ENCODE results near the gene PTPN22. TPM values are rescaled to one million over a fixed set of nuclear protein-coding genes. Genes with fewer than 3 reads are reported as not detected.

Gene PTPN22
- total RNA-seq, 2 experiments from 2014 or later, result 28.3 to 30.2 TPM

DNA sequence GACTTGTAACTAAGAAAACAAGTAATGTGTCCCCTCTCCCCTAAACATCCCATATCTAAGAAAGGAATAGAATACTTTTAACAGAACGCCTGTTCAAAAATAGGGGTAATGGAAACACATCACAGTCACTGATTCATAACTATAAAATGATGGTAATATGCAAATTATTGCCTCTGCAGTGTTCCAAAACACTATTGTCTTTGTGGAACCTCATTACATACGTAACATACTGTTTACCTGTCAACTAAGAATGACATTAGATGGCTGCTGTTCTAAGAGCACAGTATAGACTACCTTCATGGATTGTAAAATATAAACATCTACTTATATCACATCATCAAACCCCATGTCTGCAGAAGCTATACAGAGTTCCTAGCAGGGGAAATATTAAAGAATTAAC, 19.3 kb upstream of the PTPN22 start:
- H3K27me3 ChIP-seq (ENCODE audit: control insufficient read depth in 1 of 2, insufficient read depth in 2 of 2, low read length in 2 of 2), result no peaks in the 10 kb centered on the region
- H3K27ac ChIP-seq (ENCODE audit: low read depth in 1 of 2, low read length in 2 of 2), result no peak overlapping the region
- TF ChIP-seq, protein P1, sequence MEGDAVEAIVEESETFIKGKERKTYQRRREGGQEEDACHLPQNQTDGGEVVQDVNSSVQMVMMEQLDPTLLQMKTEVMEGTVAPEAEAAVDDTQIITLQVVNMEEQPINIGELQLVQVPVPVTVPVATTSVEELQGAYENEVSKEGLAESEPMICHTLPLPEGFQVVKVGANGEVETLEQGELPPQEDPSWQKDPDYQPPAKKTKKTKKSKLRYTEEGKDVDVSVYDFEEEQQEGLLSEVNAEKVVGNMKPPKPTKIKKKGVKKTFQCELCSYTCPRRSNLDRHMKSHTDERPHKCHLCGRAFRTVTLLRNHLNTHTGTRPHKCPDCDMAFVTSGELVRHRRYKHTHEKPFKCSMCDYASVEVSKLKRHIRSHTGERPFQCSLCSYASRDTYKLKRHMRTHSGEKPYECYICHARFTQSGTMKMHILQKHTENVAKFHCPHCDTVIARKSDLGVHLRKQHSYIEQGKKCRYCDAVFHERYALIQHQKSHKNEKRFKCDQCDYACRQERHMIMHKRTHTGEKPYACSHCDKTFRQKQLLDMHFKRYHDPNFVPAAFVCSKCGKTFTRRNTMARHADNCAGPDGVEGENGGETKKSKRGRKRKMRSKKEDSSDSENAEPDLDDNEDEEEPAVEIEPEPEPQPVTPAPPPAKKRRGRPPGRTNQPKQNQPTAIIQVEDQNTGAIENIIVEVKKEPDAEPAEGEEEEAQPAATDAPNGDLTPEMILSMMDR (IDR thresholded peaks at IDR 0.05), result no peak
- intact Hi-C loops (cut with DNase I, micrococcal nuclease), result no loop called here
- peaks cover 23% of the 10 kb centered on the region for H3K36me3 ChIP-seq (ENCODE audit: insufficient read depth, low read length)
- ChIA-PET CTCF (interaction anchor here (0.5 to 0.7 kb wide), 5 partner anchors 17 to 158 kb away, joined by 3 to 4 read pairs (median 3); no protein-coding TSS in a partner anchor), POLR2A (interaction anchor here (1.0 to 1.3 kb wide), 2 partner anchors 12 to 31 kb away, joined by 3 read pairs; no protein-coding TSS in a partner anchor)
- Mint-ChIP-seq H3K4me3 (no peak overlapping the region), H3K27ac (peak overlapping the region; percentile 9), H3K4me1 (ENCODE audit: low read depth) (peaks cover 16% of the 10 kb centered on the region), H3K36me3 (ENCODE audit: low read depth) (peaks cover 23% of the 10 kb centered on the region), H3K9me3 (no peaks in the 10 kb centered on the region), H3K27me3 (no peaks in the 10 kb centered on the region)
- no peak overlapping the region for H3K4me3 ChIP-seq (ENCODE audit: low read length)
- no peak for DNase-seq
- H3K9me3 ChIP-seq (ENCODE audit: control insufficient read depth in 1 of 2, insufficient read depth in 1 of 2, low read length in 2 of 2), result no peaks in the 10 kb centered on the region
- ATAC-seq (ENCODE audit: poor library complexity), result no peak
- peaks cover 10% of the 10 kb centered on the region for H3K4me1 ChIP-seq (ENCODE audit: insufficient read depth, low read length)

DNA sequence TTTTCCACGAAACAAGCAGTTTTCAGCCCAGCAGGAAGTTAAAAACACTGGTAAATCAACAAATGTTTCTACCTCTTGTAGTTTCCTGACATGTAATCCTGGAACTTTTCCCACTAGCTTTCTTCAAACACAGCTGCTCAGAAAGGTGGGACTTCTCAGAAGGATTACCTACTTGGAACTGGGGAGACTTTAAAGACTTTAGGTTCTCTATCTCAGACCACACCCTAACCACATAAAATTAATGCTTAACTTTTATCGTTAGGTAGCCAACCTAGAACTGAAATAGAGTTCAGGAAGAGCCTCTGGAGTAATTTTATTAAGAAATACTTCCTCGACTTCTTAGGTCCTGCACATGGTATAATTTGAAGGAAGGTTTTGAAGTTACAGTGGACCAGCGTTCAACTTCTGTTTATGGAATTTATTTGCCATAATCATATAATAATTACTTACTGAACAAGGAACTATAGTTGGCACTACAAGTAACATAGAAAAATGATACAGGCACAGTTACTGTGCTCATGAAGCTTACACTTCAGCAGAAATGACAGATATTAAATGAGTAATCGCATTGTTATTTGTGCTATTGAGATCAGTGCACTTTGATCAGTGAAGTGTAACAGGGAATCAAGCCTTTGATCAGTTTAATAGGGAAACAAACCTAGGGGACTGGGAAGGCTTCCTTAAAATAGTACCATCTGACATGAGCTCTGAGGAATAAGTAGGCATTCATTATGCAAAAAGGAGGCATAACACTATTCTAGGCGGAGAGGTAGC, 16.1 kb upstream of the PTPN22 start, which contains the start of gene BCL2L15:
Gene BCL2L15, minus strand, starts transcription at position 180 of the 774 bp plus-strand sequence. CDS start 206 bp downstream, outside the sequence.
- H3K4me1 Mint-ChIP-seq (ENCODE audit: low read depth), result peaks cover 16% of the 10 kb centered on the region
- ATAC-seq (ENCODE audit: poor library complexity) (no peak), DNase-seq (no peak)
- H3K4me3 Mint-ChIP-seq, result no peak within 1 kb of the TSS
- H3K27me3 Mint-ChIP-seq, result no peaks in the 10 kb centered on the region
- Histone ChIP-seq H3K4me1 (ENCODE audit: insufficient read depth, low read length) (peaks cover 10% of the 10 kb centered on the region), H3K36me3 (ENCODE audit: insufficient read depth, low read length) (no peaks in the 10 kb centered on the region), H3K9me3 (ENCODE audit: control insufficient read depth in 1 of 2, insufficient read depth in 1 of 2, low read length in 2 of 2) (no peaks in the 10 kb centered on the region), H3K27me3 (ENCODE audit: control insufficient read depth in 1 of 2, insufficient read depth in 2 of 2, low read length in 2 of 2) (no peaks in the 10 kb centered on the region), H3K4me3 (ENCODE audit: low read length) (no peak within 1 kb of the TSS), H3K27ac (ENCODE audit: low read depth in 1 of 2, low read length in 2 of 2) (no peak within 1 kb of the TSS)
- H3K9me3 Mint-ChIP-seq, result no peaks in the 10 kb centered on the region
- no peaks in the 10 kb centered on the region for H3K36me3 Mint-ChIP-seq (ENCODE audit: low read depth)
- CTCF ChIA-PET, result interaction anchor here (1.2 to 1.8 kb wide), 2 partner anchors 14 to 37 kb away, joined by 3 read pairs; no protein-coding TSS in a partner anchor
- H3K27ac Mint-ChIP-seq, result no peak within 1 kb of the TSS
- POLR2A ChIA-PET, result interaction anchor here (0.9 to 1.6 kb wide), 2 partner anchors 12 to 18 kb away, joined by 3 to 4 read pairs; no protein-coding TSS in a partner anchor
- intact Hi-C loops (cut with DNase I, micrococcal nuclease), result no loop called here
- TF ChIP-seq, protein P1 (IDR thresholded peaks at IDR 0.05), result no peak

DNA sequence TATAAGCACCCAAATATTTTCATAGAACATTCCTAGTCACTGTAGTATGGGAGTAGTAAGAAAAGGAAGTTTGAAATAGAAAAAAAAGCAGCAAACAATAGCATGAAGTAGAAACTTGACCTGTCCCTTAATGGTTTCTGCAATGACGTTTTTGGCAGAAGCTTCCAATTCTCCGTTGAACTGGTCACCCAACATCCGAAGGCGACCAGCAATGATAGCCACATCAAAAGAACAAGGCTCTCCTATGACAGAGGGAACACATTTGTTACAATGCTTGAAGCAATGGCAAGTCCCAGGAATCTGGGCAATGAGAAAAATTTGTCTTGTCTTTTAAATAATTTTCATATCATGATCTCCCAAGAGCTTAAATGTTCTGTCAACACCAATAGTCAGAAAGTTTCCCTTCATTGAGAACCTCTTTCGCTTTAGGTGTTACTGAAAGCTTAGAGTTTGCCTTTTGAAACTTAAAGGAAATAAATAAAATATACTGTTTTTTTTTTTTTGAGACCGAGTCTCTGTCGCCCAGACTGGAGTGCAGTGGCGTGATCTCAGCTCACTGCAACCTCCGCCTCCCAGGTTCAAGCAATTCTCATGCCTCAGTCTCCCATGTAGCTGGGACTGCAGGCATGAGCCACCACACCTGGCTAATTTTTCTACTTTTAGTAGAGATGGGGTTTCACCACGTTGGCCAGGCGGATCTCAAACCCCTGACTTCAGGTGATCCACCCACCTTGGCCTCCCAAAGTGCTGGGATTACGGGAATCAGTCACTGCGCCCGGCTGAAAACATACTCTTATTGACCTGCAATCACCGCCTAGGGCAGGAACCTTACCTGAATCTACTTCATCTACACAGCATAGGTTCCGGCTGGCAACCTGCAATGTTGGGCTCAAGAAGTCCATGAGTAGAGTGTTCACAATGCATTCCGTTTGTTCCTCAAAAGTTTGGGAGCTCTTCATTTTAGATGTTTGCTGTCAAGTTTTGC, 15.2 kb upstream of the PTPN22 start:
- no peaks in the 10 kb centered on the region for H3K36me3 Mint-ChIP-seq (ENCODE audit: low read depth)
- ATAC-seq (ENCODE audit: poor library complexity) (no peak), DNase-seq (no peak)
- Histone ChIP-seq H3K9me3 (ENCODE audit: control insufficient read depth in 1 of 2, insufficient read depth in 1 of 2, low read length in 2 of 2) (no peaks in the 10 kb centered on the region), H3K4me1 (ENCODE audit: insufficient read depth, low read length) (peaks cover 10% of the 10 kb centered on the region), H3K27me3 (ENCODE audit: control insufficient read depth in 1 of 2, insufficient read depth in 2 of 2, low read length in 2 of 2) (no peaks in the 10 kb centered on the region), H3K27ac (ENCODE audit: low read depth in 1 of 2, low read length in 2 of 2) (no peak overlapping the region), H3K36me3 (ENCODE audit: insufficient read depth, low read length) (no peaks in the 10 kb centered on the region), H3K4me3 (ENCODE audit: low read length) (no peak overlapping the region)
- no peak overlapping the region for H3K4me3 Mint-ChIP-seq
- no peaks in the 10 kb centered on the region for H3K27me3 Mint-ChIP-seq
- H3K27ac Mint-ChIP-seq, result no peak overlapping the region
- TF ChIP-seq, protein P1 (IDR thresholded peaks at IDR 0.05), result no peak
- peaks cover 16% of the 10 kb centered on the region for H3K4me1 Mint-ChIP-seq (ENCODE audit: low read depth)
- CTCF ChIA-PET, result interaction anchor here (1.0 to 1.8 kb wide), 3 partner anchors 17 to 36 kb away, joined by 3 read pairs; partner anchors contain the start of gene AP4B1
- intact Hi-C loops (cut with DNase I, micrococcal nuclease), result no loop called here
- POLR2A ChIA-PET, result interaction anchor here (0.6 to 1.6 kb wide), 3 partner anchors 11 to 45 kb away, joined by 3 to 6 read pairs (median 4); no protein-coding TSS in a partner anchor
- no peaks in the 10 kb centered on the region for H3K9me3 Mint-ChIP-seq
